SU-DHL-6 (cell line): ENCODE measurements around the gene BCAN.

Experiments
- EZH2phosphoT487 ChIP-seq: fragments of 200-600 bp; sonication (generic), shearing (Covaris generic); conservative IDR thresholded peaks from 2 replicates; pipeline ENCODE4 v1.6.1; 2018; ENCODE audit warnings: mild to moderate bottlenecking, antibody characterized with exemption, low read length, moderate library complexity, mixed read lengths
- TF ChIP-seq, protein P1 (sequence below): fragments of 200-600 bp; sonication (generic); IDR thresholded peaks from one replicate; pipeline ENCODE4 v1.5.1; 2017; ENCODE audit warnings: antibody characterized with exemption, mild to moderate bottlenecking, low read length, moderate library complexity; ENCODE audit not compliant: insufficient read depth, poor library complexity, severe bottlenecking

DNA sequence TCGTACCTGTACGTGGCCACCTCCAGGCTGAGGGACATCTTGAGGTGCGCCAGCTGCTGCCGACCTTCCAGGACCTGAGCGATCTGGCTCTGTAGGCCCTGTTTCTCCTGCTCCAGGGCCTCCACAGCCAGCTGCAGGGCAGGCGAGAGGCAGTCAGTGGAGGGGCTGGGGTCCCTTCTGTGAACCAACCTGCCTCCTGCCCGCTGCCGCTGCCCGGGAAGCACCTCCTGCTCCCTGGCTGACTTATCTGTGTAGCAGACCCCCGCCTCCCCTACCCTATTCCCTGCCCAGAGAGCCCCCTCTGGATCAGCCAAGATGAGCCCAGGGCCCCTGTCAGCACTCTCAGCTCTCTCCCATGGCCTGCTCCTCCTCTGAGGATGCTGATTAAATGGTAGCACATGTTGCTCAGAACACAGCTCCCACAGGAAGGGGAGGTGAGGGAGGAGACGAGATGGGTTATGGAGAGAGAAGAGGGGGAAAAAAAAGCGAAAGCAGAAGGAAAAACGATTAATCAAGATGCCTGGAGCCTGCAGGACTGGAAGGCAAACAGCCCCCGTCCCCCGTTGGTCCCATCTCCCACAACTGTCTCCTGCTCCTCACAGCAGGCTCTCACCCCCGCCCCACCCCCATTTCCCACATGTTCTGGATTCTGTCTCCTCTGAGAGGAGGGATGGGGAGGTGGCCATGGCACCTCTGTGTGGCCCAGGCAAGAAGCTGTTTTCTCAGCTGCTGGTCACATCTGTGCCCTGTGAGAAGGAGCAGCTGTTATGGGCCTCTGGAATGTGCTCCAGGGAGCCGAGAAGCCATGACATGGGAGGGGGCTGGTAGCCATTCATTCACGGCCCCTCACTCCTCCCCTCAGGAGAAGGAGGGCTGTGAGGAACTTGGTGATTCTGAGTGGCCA is 33.5 kb downstream of the BCAN start:
- TF ChIP-seq, protein P1, sequence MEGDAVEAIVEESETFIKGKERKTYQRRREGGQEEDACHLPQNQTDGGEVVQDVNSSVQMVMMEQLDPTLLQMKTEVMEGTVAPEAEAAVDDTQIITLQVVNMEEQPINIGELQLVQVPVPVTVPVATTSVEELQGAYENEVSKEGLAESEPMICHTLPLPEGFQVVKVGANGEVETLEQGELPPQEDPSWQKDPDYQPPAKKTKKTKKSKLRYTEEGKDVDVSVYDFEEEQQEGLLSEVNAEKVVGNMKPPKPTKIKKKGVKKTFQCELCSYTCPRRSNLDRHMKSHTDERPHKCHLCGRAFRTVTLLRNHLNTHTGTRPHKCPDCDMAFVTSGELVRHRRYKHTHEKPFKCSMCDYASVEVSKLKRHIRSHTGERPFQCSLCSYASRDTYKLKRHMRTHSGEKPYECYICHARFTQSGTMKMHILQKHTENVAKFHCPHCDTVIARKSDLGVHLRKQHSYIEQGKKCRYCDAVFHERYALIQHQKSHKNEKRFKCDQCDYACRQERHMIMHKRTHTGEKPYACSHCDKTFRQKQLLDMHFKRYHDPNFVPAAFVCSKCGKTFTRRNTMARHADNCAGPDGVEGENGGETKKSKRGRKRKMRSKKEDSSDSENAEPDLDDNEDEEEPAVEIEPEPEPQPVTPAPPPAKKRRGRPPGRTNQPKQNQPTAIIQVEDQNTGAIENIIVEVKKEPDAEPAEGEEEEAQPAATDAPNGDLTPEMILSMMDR: no peak
- no peak for TF ChIP-seq EZH2phosphoT487
